Measurements from ENCODE around the gene BICDL2.

Gene BICDL2

GRCh38 chr16:2987286-2987685 is 49.5 kb downstream of the BICDL2 start:
- H3K4me3 ChIP-seq (ENCODE audit: low read depth, low read length): no peak overlapping the region

DNA sequence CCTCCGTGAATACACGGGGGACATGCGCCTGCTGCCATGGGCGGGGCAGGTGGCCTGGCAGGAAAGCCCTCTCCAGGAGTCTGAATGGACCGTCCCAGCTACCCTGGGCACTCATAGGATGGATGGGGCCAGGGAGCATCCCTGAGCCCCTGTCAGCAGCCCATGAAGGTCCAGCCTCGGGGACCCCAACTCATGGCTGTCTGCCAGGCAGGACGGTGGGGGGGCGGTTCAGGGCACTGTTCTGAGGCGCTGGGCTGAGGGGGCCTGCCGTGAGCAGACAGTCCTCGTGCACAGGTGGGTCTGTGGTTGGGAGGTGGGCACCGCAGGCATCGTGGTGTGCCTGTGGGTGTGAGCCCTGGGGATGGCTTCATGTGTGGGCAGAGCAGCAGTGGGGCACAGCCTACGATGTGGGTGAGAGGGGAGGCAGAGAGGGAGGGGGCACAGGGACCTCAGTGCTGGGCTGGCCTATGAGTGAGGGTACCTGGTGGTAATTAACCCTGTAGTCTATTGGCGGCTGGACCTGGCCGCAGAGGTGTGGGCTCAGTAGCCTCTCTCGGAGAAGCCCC is 50.0 kb downstream of the BICDL2 start:
- H3K4me3 ChIP-seq (ENCODE audit: low read depth, low read length): no peak overlapping the region

- no peak overlapping the region for H3K4me3 ChIP-seq (ENCODE audit: low read depth, low read length)
Observed at GRCh38 chr16:2985893-2986355, 50.8 kb downstream of the BICDL2 start.

- no peak overlapping the region for H3K4me3 ChIP-seq (ENCODE audit: low read depth, low read length)
Observed at GRCh38 chr16:2985462-2985861, 51.3 kb downstream of the BICDL2 start.

GRCh38 chr16:2983706-2984136 is 53.0 kb downstream of the BICDL2 start:
- H3K4me3 ChIP-seq (ENCODE audit: low read depth, low read length): no peak overlapping the region

DNA sequence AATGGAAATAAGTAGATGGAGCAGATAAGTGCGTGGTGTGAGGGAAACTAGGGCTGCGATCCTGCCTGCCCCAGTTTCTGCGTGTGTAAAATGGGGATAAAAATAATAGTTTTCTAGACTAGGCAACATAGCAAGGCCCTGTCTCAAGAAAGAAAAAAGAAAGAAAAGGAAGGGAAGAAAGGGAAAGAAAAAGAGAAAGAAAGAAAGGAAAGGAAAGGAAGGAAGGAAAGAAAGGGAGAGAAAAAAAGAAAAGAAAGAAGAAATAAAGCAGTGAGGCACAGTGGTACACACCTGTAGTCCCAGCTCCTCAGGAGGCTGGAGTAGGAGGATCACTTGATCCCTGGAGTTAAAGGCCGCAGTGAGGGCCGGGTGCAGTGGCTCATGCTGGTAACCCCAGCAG is 54.3 kb downstream of the BICDL2 start:
- no peak overlapping the region for H3K4me3 ChIP-seq (ENCODE audit: low read depth, low read length)

- H3K4me3 ChIP-seq (ENCODE audit: low read depth, low read length): no peak overlapping the region
Observed at GRCh38 chr16:2981899-2982250, 54.9 kb downstream of the BICDL2 start.

- H3K4me3 ChIP-seq (ENCODE audit: low read depth, low read length): peak overlapping the region; percentile 72
Observed at GRCh38 chr16:2981177-2981898, 55.4 kb downstream of the BICDL2 start.

GRCh38 chr16:2980227-2981176 is 56.2 kb downstream of the BICDL2 start, which contains the start of gene PKMYT1:
Gene PKMYT1 (minus strand): TSS chr16:2980446. CDS start chr16:2979657, 789 bp downstream.
- peak within 1 kb of the TSS; percentile 72 for H3K4me3 ChIP-seq (ENCODE audit: low read depth, low read length)

DNA sequence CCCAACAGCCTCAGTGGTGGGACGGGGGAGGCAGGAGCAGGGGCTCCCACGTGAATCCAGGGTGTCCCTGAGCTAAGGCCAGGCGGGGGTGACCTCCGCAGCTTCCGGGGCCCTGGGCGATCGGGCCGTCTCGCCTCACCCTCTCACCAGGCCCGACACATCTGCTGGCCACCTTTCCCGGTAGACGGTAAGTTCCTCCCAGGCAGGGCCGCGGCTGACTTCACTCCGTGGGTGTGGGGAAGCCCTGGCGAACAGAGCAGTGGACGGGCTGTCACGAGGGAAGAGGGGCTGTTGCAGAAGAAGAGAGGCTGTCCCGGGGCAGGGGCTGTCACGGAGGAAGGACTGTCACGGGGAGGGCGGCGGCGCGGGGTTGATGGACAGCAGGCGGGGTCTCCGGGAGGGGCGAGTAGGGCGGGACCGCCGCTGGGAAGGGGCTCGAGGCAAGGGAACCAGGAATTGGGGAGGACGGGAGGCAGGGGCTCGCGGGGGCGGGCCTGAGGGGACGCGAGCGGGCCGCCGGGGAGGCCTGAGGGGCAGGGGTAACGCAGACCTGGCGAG is 57.0 kb downstream of the BICDL2 start:
- peak overlapping the region; percentile 72 for H3K4me3 ChIP-seq (ENCODE audit: low read depth, low read length)

Data from iPS-11a (cell line).